Activated CD4-positive, alpha-beta memory T cell treated with anti-CD3 and anti-CD28 coated beads for 36 hours (primary cell): ENCODE results near the gene CCDC60. TPM values are rescaled to one million over a fixed set of nuclear protein-coding genes. Genes with fewer than 3 reads are reported as not detected.
"Not testable (repeated sequence)": the region's sequence is repeated elsewhere in the genome, so short reads cannot be mapped to it uniquely, and the experiment has no call there.

Experiments used
- CTCF ChIA-PET: fragments of 350-600 bp; sonication (Branson Sonifier 250); formaldehyde crosslinking; loops from one replicate; lab custom pipeline; 2021; ENCODE audit warnings: antibody characterized with exemption, inconsistent platforms; lab: Charles Lee
- POLR2A ChIA-PET: fragments of 350-600 bp; sonication (Branson Sonifier 250); formaldehyde crosslinking; loops from one replicate; lab custom pipeline; 2021; ENCODE audit warnings: antibody characterized with exemption; lab: Charles Lee
- DNase-seq: peaks from one replicate; pipeline ENCODE4 v3.0.0-alpha.2; 2020
- H3K27ac Mint-ChIP-seq: one replicate; pipeline ENCODE4 v1.8.0; 2021; ENCODE audit warnings: mixed read lengths
- H3K27me3 Mint-ChIP-seq: one replicate; pipeline ENCODE4 v1.8.0; 2021; ENCODE audit warnings: mixed read lengths
- H3K36me3 Mint-ChIP-seq: one replicate; pipeline ENCODE4 v1.8.0; 2021; ENCODE audit warnings: mixed read lengths
- H3K4me1 Mint-ChIP-seq: one replicate; pipeline ENCODE4 v1.8.0; 2021; ENCODE audit warnings: low read depth, mixed read lengths
- H3K4me3 Mint-ChIP-seq: one replicate; pipeline ENCODE4 v1.8.0; 2021; ENCODE audit warnings: mild to moderate bottlenecking, mixed read lengths
- H3K9me3 Mint-ChIP-seq: one replicate; pipeline ENCODE4 v1.8.0; 2021; ENCODE audit warnings: mixed read lengths
- intact Hi-C: fragments of 100-400 bp; cut with micrococcal nuclease; formaldehyde crosslinking; loops from one replicate; pipeline ENCODE4 v1.15.1; 2023
- total RNA-seq, 2 experiments: library from RNA; stranded (reverse); gene quantifications; one replicate each; pipeline ENCODE4 v1.2.3, GENCODE V29; 2021

CCDC60 gene
- total RNA-seq, 2 experiments from 2014 or later = not detected

DNA sequence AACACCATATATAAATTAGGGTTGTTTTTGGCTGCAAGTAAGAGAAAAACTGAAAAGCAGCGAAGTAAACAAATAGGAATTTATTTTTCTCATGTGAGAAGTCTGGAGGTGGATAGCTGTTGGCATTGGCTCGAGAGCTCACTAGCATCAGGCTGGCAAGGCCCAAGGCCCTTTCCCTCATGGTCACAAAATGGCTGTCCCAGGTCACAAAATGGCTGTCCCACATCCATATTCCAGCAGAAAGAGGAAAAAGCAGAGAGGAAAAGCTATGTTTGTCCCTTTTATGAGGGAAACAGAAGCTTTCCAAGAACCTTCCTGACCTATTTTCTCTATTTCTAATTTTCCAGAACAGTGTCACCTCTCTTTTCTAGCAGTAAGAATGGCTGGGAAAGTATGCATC is 7.5 kb downstream of the CCDC60 start:
- no peaks in the 10 kb centered on the region for H3K9me3 Mint-ChIP-seq
- DNase-seq = no peak
- peaks cover 1% of the 10 kb centered on the region for H3K27me3 Mint-ChIP-seq
- no peaks in the 10 kb centered on the region for H3K4me1 Mint-ChIP-seq
- H3K4me3 Mint-ChIP-seq = no peak overlapping the region
- no peaks in the 10 kb centered on the region for H3K36me3 Mint-ChIP-seq
- CTCF ChIA-PET = no interaction called here
- intact Hi-C loops = no loop called here
- no peak overlapping the region for H3K27ac Mint-ChIP-seq
- POLR2A ChIA-PET = no interaction called here

- no peaks in the 10 kb centered on the region for H3K36me3 Mint-ChIP-seq
- H3K27me3 Mint-ChIP-seq = no peaks in the 10 kb centered on the region
- no peak for DNase-seq
- intact Hi-C loops = no loop called here
- no peaks in the 10 kb centered on the region for H3K9me3 Mint-ChIP-seq
- POLR2A ChIA-PET = no interaction called here
- H3K4me1 Mint-ChIP-seq = no peaks in the 10 kb centered on the region
- no peak overlapping the region for H3K4me3 Mint-ChIP-seq
- CTCF ChIA-PET = no interaction called here
- H3K27ac Mint-ChIP-seq = no peak overlapping the region
Measured at GRCh38 chr12:119343130-119343529, 8.6 kb downstream of the CCDC60 start.

GRCh38 chr12:119354172-119354571 is 19.6 kb downstream of the CCDC60 start:
- Mint-ChIP-seq H3K4me1 (no peaks in the 10 kb centered on the region), H3K9me3 (peaks cover 8% of the 10 kb centered on the region), H3K27me3 (peaks cover 2% of the 10 kb centered on the region), H3K27ac (no peak overlapping the region), H3K4me3 (no peak overlapping the region), H3K36me3 (no peaks in the 10 kb centered on the region)
- POLR2A ChIA-PET = no interaction called here
- intact Hi-C loops = no loop called here
- DNase-seq = no peak
- CTCF ChIA-PET = no interaction called here

DNA sequence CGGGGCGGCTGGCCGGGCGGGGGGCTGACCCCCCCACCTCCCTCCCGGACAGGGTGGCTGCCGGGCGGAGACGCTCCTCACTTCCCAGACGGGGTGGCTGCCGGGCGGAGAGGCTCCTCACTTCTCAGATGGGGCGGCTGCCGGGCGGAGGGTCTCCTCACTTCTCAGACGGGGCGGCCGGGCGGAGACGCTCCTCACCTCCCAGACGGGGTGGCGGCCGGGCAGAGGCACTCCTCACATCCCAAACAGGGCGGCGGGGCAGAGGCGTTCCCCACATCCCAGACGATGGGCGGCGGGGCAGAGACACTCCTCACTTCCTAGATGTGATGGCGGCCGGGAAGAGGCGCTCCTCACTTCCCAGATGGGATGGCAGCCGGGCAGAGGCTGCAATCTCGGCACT is 25.8 kb downstream of the CCDC60 start:
- H3K4me1 Mint-ChIP-seq, H3K36me3 Mint-ChIP-seq, intact Hi-C loops, H3K27ac Mint-ChIP-seq, H3K4me3 Mint-ChIP-seq, DNase-seq, CTCF ChIA-PET, H3K9me3 Mint-ChIP-seq, H3K27me3 Mint-ChIP-seq, POLR2A ChIA-PET: not testable (repeated sequence)

DNA sequence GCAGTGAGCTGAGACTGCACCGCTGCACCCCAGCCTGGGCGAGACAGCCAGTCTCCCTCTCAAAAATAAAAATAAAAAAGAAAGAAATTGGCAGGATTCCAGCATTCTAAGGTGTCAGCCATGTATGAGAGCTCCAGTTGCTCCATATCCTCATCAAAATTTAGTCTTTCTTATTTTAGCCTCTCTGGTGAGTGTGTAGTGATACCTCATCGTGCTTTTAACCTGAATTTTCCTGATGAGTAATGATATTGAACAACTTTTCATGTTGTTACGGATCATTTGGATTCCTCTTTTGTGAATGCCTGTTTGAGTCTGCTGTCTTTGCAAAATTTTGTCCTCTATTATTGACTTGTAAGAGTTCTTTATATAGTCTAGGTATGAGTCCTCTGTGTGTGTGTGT is 28.5 kb downstream of the CCDC60 start:
- POLR2A ChIA-PET = no interaction called here
- Mint-ChIP-seq H3K9me3 (peaks cover 6% of the 10 kb centered on the region), H3K27ac (no peak overlapping the region), H3K27me3 (peaks cover 6% of the 10 kb centered on the region), H3K4me1 (no peaks in the 10 kb centered on the region), H3K36me3 (no peaks in the 10 kb centered on the region), H3K4me3 (no peak overlapping the region)
- intact Hi-C loops = no loop called here
- no peak for DNase-seq
- CTCF ChIA-PET = interaction anchor here (0.6 to 0.8 kb wide), 2 partner anchors 38 to 50 kb away, joined by 3 read pairs; no protein-coding TSS in a partner anchor

DNA sequence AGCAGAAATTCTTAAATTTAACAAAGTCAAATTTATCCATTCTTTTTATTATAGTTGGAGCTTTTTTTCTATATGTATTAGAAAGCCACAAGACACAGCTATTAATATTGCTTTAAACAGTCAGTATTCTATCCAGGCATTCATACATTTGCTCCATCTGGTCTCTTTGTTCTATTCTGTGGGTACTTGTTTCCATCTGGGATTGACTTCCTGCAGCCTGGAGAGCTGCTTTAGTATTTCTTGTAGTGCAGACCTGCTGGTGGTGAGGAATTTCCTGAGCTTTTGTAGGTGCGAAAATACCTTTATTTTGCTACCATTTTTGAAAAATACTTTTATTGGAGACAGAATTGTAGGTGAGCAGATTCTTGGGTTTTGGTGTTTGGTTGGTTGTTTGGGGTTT is 29.0 kb downstream of the CCDC60 start:
- H3K36me3 Mint-ChIP-seq = no peaks in the 10 kb centered on the region
- no peak overlapping the region for H3K4me3 Mint-ChIP-seq
- intact Hi-C loops = no loop called here
- H3K4me1 Mint-ChIP-seq = no peaks in the 10 kb centered on the region
- H3K27me3 Mint-ChIP-seq = peaks cover 6% of the 10 kb centered on the region
- DNase-seq = no peak
- POLR2A ChIA-PET = no interaction called here
- CTCF ChIA-PET = interaction anchor here (0.6 to 0.8 kb wide), 2 partner anchors 37 to 49 kb away, joined by 3 read pairs; no protein-coding TSS in a partner anchor
- peaks cover 6% of the 10 kb centered on the region for H3K9me3 Mint-ChIP-seq
- H3K27ac Mint-ChIP-seq = no peak overlapping the region

DNA sequence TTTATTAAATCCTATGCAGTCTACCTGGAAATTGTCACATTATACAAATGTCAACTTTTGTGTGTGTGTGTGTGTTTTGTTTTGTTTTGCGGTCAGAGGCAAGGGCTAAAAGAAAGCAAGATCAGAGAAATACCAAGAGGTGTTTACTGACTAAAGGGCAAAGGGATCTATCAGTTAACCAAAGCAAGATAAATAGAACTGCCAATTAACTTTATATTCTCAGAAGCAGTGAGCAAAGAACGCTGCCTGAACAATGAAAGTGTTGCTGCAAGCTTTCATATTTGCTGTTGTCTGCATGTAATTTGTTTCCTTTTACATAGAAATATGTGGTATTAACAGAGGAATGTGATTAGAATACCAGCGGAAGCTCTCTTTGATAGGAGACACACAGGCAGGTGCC is 30.9 kb downstream of the CCDC60 start:
- peaks cover 6% of the 10 kb centered on the region for H3K9me3 Mint-ChIP-seq
- H3K4me3 Mint-ChIP-seq = no peak overlapping the region
- peaks cover 6% of the 10 kb centered on the region for H3K27me3 Mint-ChIP-seq
- no peaks in the 10 kb centered on the region for H3K36me3 Mint-ChIP-seq
- no peak for DNase-seq
- no peak overlapping the region for H3K27ac Mint-ChIP-seq
- ChIA-PET POLR2A (no interaction called here), CTCF (no interaction called here)
- H3K4me1 Mint-ChIP-seq = no peaks in the 10 kb centered on the region
- intact Hi-C loops = no loop called here

DNA sequence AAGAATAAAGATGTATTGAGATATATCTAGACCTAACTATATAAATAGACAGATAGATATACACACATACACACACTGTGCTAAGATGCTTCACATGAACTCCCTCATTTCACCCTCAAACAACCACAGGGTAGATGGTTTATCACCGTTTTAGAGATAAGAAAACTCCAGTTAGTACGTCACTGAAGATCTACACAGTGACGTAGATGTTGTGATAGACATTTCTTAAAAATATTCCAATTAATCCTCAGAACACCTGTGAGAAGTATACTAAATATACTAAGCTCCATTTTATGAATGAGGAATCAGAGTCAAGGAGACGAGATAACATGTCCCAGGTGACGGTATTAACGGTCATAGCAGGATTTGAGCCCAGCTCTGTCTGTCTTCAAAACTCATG is 31.5 kb downstream of the CCDC60 start:
- Mint-ChIP-seq H3K27me3 (peaks cover 6% of the 10 kb centered on the region), H3K4me1 (no peaks in the 10 kb centered on the region), H3K9me3 (peaks cover 6% of the 10 kb centered on the region), H3K27ac (no peak overlapping the region), H3K36me3 (no peaks in the 10 kb centered on the region), H3K4me3 (no peak overlapping the region)
- intact Hi-C loops = no loop called here
- DNase-seq = no peak
- ChIA-PET POLR2A (no interaction called here), CTCF (interaction anchor here (0.5 kb wide), 1 partner anchor 44 kb away, joined by 3 read pairs; no protein-coding TSS in a partner anchor)

DNA sequence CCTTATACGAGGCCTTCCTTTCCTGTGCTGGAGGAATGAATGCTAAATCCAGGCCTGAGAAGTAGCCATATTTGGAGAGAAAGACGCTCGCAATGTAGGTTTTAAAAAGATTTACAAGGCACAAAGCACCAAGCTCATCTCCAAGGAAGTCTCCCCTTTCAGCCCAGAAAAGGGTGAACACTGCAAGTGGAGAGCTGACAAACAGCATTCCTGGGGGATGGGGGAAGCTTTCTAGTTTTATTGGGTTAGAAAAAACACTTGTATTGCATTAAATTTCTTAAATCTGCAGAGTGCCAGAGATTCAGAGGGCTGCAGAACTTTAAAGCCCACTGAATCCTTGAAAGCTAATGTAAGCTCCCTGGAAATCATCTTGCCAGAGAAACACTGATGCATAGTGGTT is 34.6 kb downstream of the CCDC60 start:
- H3K36me3 Mint-ChIP-seq = no peaks in the 10 kb centered on the region
- ChIA-PET POLR2A (no interaction called here), CTCF (no interaction called here)
- no peaks in the 10 kb centered on the region for H3K4me1 Mint-ChIP-seq
- DNase-seq = no peak
- intact Hi-C loops = no loop called here
- H3K4me3 Mint-ChIP-seq = no peak overlapping the region
- H3K27me3 Mint-ChIP-seq = peaks cover 6% of the 10 kb centered on the region
- H3K27ac Mint-ChIP-seq = no peak overlapping the region
- no peaks in the 10 kb centered on the region for H3K9me3 Mint-ChIP-seq

DNA sequence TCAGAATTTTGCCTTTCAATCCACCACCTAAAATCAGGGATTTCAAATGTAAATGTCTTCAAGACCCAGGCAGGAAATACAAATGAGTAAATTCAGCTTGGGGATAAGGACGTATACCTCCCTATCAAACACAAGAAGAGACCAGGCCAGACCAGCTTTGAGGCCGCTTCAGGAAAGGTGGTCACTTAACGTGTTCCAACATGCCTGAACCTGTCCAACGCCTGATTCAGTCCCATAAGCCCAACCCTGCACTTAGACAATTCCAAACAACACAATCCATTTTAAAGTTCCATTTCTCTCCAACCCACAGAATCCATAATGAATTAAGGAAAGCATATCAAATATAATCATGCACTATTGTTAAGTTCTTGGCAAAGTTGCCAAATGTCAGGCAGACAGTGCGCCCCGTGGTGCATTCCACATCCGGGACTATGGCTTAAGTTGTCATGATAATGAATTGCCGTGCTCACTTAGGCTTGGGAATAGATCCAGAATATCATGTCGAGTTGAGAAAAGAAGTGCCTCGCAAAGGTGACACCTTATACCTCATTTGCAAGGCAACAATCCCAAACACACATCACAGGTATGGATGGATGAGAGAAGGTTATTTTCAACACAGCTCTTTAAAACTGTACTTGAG is 35.5 kb downstream of the CCDC60 start:
- no peak overlapping the region for H3K4me3 Mint-ChIP-seq
- CTCF ChIA-PET = no interaction called here
- no peak overlapping the region for H3K27ac Mint-ChIP-seq
- peaks cover 7% of the 10 kb centered on the region for H3K27me3 Mint-ChIP-seq
- no peaks in the 10 kb centered on the region for H3K4me1 Mint-ChIP-seq
- intact Hi-C loops = no loop called here
- H3K9me3 Mint-ChIP-seq = no peaks in the 10 kb centered on the region
- no peak for DNase-seq
- H3K36me3 Mint-ChIP-seq = no peaks in the 10 kb centered on the region
- POLR2A ChIA-PET = no interaction called here

DNA sequence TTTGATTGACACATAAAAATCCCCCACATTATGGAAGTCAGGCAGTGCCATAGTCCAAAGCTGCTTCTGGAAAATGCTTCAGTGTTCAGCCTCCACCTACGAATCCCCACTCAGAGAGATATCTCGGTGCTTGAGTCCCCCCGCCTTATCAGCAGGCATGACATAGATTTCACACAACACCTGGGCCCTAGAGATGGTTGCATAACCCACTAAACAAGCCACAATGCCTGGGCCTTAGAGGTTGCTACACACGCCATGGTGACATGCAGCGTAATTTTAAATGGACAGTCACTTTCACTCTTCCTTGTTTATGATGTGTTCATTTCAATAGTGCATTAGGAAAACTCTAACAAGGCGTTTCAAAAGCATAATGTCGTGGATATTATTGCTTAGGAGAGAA is 38.0 kb downstream of the CCDC60 start:
- no peak overlapping the region for H3K4me3 Mint-ChIP-seq
- ChIA-PET CTCF (no interaction called here), POLR2A (no interaction called here)
- peaks cover 10% of the 10 kb centered on the region for H3K27me3 Mint-ChIP-seq
- no peaks in the 10 kb centered on the region for H3K4me1 Mint-ChIP-seq
- no peaks in the 10 kb centered on the region for H3K9me3 Mint-ChIP-seq
- intact Hi-C loops = no loop called here
- no peak overlapping the region for H3K27ac Mint-ChIP-seq
- no peak for DNase-seq
- H3K36me3 Mint-ChIP-seq = no peaks in the 10 kb centered on the region

- CTCF ChIA-PET = no interaction called here
- Mint-ChIP-seq H3K4me1 (no peaks in the 10 kb centered on the region), H3K4me3 (no peak overlapping the region), H3K27me3 (peaks cover 10% of the 10 kb centered on the region), H3K36me3 (no peaks in the 10 kb centered on the region), H3K27ac (no peak overlapping the region), H3K9me3 (no peaks in the 10 kb centered on the region)
- POLR2A ChIA-PET = no interaction called here
- intact Hi-C loops = no loop called here
- DNase-seq = no peak
Measured at GRCh38 chr12:119373001-119373400, 38.5 kb downstream of the CCDC60 start.

GRCh38 chr12:119373666-119374065 is 39.1 kb downstream of the CCDC60 start:
- intact Hi-C loops = no loop called here
- CTCF ChIA-PET = no interaction called here
- Mint-ChIP-seq H3K9me3 (no peaks in the 10 kb centered on the region), H3K4me3 (no peak overlapping the region), H3K4me1 (no peaks in the 10 kb centered on the region), H3K27me3 (peaks cover 10% of the 10 kb centered on the region), H3K27ac (no peak overlapping the region), H3K36me3 (no peaks in the 10 kb centered on the region)
- DNase-seq = no peak
- POLR2A ChIA-PET = no interaction called here
